Measurements from ENCODE around the gene MYH14. TPM values are rescaled to one million over a fixed set of nuclear protein-coding genes. Genes with fewer than 3 reads are reported as not detected.

MYH14 gene
- total RNA-seq, 1 experiment from 2014 or later, result 0.84 TPM

GRCh38 chr19:50314724-50315708 lies 111.6 kb downstream of the MYH14 start:
- H3K27ac ChIP-seq (ENCODE audit: low read depth, low read length, poor library complexity, severe bottlenecking), result no peak overlapping the region
- H3K4me3 ChIP-seq (ENCODE audit: low read depth, low read length, poor library complexity, severe bottlenecking), result peak overlapping the region; percentile 53
- peaks cover 18% of the 10 kb centered on the region for H3K27me3 ChIP-seq (replicated peaks; ENCODE audit: insufficient read depth, low read depth, low read length, poor library complexity)
- CTCF ChIA-PET, result interaction anchor here (0.5 kb wide), 1 partner anchor 52 kb away, joined by 3 read pairs; no protein-coding TSS in a partner anchor
- no TSS peak for BruUV-seq (replicated peaks)
- DNase-seq (ENCODE audit: low spot score), result no peak
- H3K36me3 ChIP-seq (ENCODE audit: insufficient read depth, low read length, poor library complexity, severe bottlenecking), result no peaks in the 10 kb centered on the region
- H3K9me3 ChIP-seq (ENCODE audit: low read depth, low read length, poor library complexity, severe bottlenecking), result no peaks in the 10 kb centered on the region
- POLR2A ChIA-PET (ENCODE audit: low non-redundant PET), result interaction anchor here (0.6 kb wide), 1 partner anchor 231 kb away, joined by 6 read pairs; no protein-coding TSS in a partner anchor
- TF ChIP-seq CTCF (conservative IDR thresholded peaks at IDR 0.05; ENCODE audit: low read depth, low read length) (no peak), EZH2 (IDR thresholded peaks at IDR 0.05; ENCODE audit: borderline replicate concordance, low read depth, low read length, poor library complexity, severe bottlenecking) (no peak)
- peaks cover 23% of the 10 kb centered on the region for H3K4me1 ChIP-seq (ENCODE audit: insufficient read depth, low read length, poor library complexity, severe bottlenecking)
- intact Hi-C loops (cut with micrococcal nuclease; ENCODE audit: unreplicated experiment), result no loop called here

GRCh38 chr19:50315773-50316448 lies 112.5 kb downstream of the MYH14 start:
- TF ChIP-seq CTCF (conservative IDR thresholded peaks at IDR 0.05; ENCODE audit: low read depth, low read length) (0 out of 2 replicates have a peak, but pooled peaks have one; percentile 17), EZH2 (IDR thresholded peaks at IDR 0.05; ENCODE audit: borderline replicate concordance, low read depth, low read length, poor library complexity, severe bottlenecking) (no peak)
- peak overlapping the region; percentile 53 for H3K4me3 ChIP-seq (ENCODE audit: low read depth, low read length, poor library complexity, severe bottlenecking)
- ChIA-PET POLR2A (ENCODE audit: low non-redundant PET) (interaction anchor here (0.6 kb wide), 1 partner anchor 232 kb away, joined by 6 read pairs; no protein-coding TSS in a partner anchor), CTCF (interaction anchor here (0.5 to 1.6 kb wide), 4 partner anchors 12 to 64 kb away, joined by 3 to 8 read pairs (median 6); no protein-coding TSS in a partner anchor)
- peaks cover 23% of the 10 kb centered on the region for H3K4me1 ChIP-seq (ENCODE audit: insufficient read depth, low read length, poor library complexity, severe bottlenecking)
- H3K27me3 ChIP-seq (replicated peaks; ENCODE audit: insufficient read depth, low read depth, low read length, poor library complexity), result peaks cover 18% of the 10 kb centered on the region
- no peaks in the 10 kb centered on the region for H3K9me3 ChIP-seq (ENCODE audit: low read depth, low read length, poor library complexity, severe bottlenecking)
- H3K27ac ChIP-seq (ENCODE audit: low read depth, low read length, poor library complexity, severe bottlenecking), result peak overlapping the region; percentile 73
- peak; percentile 74 for DNase-seq (ENCODE audit: low spot score)
- no TSS peak for BruUV-seq (replicated peaks)
- intact Hi-C loops (cut with micrococcal nuclease; ENCODE audit: unreplicated experiment), result no loop called here
- no peaks in the 10 kb centered on the region for H3K36me3 ChIP-seq (ENCODE audit: insufficient read depth, low read length, poor library complexity, severe bottlenecking)

- TF ChIP-seq CTCF (conservative IDR thresholded peaks at IDR 0.05; ENCODE audit: low read depth, low read length), result no peak
- TF ChIP-seq EZH2 (IDR thresholded peaks at IDR 0.05; ENCODE audit: borderline replicate concordance, low read depth, low read length, poor library complexity, severe bottlenecking), result no peak
- CTCF ChIA-PET, result interaction anchor here (1.6 kb wide), 1 partner anchor 11 kb away, joined by 8 read pairs; no protein-coding TSS in a partner anchor
- H3K27me3 ChIP-seq (replicated peaks; ENCODE audit: insufficient read depth, low read depth, low read length, poor library complexity), result peaks cover 18% of the 10 kb centered on the region
- no TSS peak for BruUV-seq (replicated peaks)
- no peak for DNase-seq (ENCODE audit: low spot score)
- H3K4me3 ChIP-seq (ENCODE audit: low read depth, low read length, poor library complexity, severe bottlenecking), result no peak overlapping the region
- POLR2A ChIA-PET (ENCODE audit: low non-redundant PET), result no interaction called here
- H3K9me3 ChIP-seq (ENCODE audit: low read depth, low read length, poor library complexity, severe bottlenecking), result no peaks in the 10 kb centered on the region
- no peaks in the 10 kb centered on the region for H3K36me3 ChIP-seq (ENCODE audit: insufficient read depth, low read length, poor library complexity, severe bottlenecking)
- intact Hi-C loops (cut with micrococcal nuclease; ENCODE audit: unreplicated experiment), result no loop called here
- no peak overlapping the region for H3K27ac ChIP-seq (ENCODE audit: low read depth, low read length, poor library complexity, severe bottlenecking)
- H3K4me1 ChIP-seq (ENCODE audit: insufficient read depth, low read length, poor library complexity, severe bottlenecking), result peaks cover 18% of the 10 kb centered on the region
These were observed 113.7 kb downstream of the MYH14 start for GRCh38 chr19:50317115-50317514.

Data from A673 (cell line).